HG02759 (cell line): ENCODE results near the gene BMPR1B.
"Not testable (repeated sequence)": the region's sequence is repeated elsewhere in the genome, so short reads cannot be mapped to it uniquely, and the experiment has no call there.

Experiments used
- ATAC-seq: cut with Tn5 transposase; IDR thresholded peaks from one replicate; pipeline ENCODE4 v1.9.1; 2021; ENCODE audit warnings: mild to moderate bottlenecking, moderate library complexity; ENCODE audit not compliant: unreplicated experiment

Gene BMPR1B

DNA sequence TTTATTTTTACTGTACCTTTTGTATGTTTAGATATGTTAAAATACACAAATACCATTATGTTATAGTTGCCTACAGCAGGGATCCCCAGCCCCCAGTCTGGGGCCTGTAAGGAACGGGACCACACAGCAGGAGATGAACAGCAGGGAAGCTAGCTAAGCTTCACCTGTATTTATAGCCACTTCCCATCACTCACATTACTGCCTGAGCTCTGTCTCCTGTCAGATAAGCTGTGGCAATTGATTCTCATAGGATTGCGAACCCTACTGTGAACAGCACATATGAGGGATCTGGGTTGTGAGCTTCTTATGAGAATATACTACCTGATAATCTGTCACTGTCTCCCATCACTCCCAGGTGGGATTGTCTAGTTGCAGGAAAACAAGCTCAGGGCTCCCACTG lies 73.9 kb downstream of the BMPR1B start:
- ATAC-seq: no peak

GRCh38 chr4:94832329-94832728 lies 74.6 kb downstream of the BMPR1B start:
- not testable (repeated sequence) for ATAC-seq

GRCh38 chr4:94833394-94833793 lies 75.6 kb downstream of the BMPR1B start:
- no peak for ATAC-seq

- ATAC-seq: no peak
These were observed 76.7 kb downstream of the BMPR1B start for GRCh38 chr4:94834501-94834900.

DNA sequence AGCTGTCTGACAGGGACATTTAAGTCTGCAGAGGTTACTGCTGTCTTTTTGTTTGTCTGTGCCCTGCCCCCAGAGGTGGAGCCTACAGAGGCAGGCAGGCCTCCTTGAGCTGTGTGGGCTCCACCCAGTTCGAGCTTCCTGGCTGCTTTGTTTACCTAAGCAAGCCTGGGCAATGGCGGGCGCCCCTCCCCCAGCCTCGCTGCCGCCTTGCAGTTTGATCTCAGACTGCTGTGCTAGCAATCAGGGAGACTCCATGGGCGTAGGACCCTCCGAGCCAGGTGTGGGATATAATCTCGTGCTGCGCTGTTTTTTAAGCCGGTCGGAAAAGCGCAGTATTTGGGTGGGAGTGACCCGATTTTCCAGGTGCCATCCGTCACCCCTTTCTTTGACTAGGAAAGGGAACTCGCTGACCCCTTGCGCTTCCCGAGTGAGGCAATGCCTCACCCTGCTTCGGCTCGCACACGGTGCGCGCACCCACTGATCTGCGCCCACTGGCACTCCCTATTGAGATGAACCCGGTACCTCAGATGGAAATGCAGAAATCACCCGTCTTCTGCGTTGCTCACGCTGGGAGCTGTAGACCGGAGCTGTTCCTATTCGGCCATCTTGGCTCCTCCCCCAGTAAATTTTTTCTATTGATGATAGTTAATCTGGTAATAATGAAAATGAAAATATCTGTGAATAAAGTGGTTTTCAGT lies 83.6 kb downstream of the BMPR1B start:
- not testable (repeated sequence) for ATAC-seq

DNA sequence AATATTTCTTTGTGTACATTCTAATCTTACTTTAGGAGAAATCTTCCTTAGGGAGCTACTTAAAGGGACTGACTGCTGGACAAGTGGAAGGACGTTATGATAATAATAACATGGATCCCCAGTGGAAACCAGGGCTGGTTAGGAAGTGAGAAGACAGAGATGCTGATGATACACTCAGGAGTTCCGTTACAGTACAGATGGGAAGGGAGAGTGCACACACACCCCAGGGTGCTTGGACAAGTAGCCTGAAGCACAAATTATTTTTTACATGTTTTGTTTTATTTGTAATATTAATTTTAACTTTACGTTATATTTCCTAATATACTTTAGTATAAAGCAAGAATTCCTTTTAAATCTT lies 84.1 kb downstream of the BMPR1B start:
- no peak for ATAC-seq

GRCh38 chr4:94843216-94843615 lies 85.5 kb downstream of the BMPR1B start:
- ATAC-seq: no peak

DNA sequence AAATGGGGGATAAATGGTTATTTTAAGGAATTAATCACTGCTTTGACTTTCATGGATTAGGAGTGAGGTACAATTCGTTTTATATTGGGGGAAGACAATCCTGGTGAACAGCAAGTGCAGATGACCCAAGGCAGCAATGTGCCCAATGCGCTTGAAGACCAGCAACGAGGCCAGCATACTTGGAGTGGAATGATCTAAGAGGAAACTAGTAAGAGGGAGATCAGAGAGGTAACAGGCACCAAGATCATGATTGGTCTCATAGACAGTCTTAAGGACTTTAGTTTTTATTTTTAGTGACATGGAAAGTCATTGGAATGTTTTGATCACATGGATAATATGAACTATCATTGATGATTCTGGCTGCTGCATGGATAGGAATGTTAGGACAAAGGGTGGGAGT lies 90.6 kb downstream of the BMPR1B start:
- ATAC-seq: no peak

GRCh38 chr4:94849901-94850300 lies 92.1 kb downstream of the BMPR1B start:
- no peak for ATAC-seq

GRCh38 chr4:94852616-94853015 lies 94.9 kb downstream of the BMPR1B start:
- no peak for ATAC-seq

GRCh38 chr4:94856030-94856429 lies 98.3 kb downstream of the BMPR1B start:
- no peak for ATAC-seq

- ATAC-seq: no peak
These were observed 112.4 kb downstream of the BMPR1B start for GRCh38 chr4:94870146-94870545.

DNA sequence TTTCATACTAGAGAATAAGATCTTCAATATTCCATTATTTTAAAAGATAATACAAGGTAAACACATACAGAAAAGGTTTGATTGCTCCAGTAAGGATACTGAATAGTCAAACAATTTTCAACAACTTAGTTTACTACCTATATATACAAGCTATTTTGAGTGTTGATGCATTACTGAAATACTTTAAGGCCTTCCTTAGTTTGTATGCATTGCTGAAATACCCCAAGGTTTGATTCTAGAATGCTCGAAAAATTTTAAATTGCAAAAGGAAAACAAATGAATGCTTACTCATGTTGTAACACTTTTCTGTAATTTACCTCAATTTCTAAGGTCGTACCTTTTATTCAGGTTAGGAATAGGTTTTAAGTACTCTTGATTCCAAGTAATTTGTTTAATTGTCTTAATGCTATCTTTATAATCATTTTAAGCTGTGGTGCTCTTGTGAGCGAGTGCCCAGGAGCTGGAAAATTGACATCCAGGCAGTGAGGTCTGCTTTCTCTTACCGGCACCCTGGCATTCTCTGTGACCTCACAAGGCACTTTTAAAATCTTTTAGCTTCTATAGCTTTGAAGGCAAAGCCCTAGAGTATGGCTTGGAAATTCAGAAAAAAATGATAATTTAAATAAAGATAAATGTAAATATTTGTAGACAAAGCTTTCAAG lies 114.0 kb downstream of the BMPR1B start:
- ATAC-seq: no peak

DNA sequence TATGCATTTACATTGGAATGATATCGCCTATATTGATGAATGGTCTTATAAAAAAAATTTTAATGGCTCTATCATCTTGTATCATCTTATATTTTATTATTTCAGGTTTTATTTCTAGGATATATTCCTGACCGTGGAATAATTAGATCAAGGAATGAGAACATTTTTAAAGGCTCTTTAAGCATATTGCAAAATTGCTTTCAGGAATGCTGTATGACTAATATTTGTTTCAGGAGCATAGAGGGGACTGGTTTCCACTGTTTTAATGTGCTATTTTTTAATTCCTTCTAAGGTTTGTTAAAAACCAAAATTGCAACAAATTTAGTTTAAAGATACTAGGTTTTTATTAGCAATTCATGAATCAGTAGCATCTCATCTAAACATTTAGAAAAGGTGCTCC lies 120.2 kb downstream of the BMPR1B start:
- no peak for ATAC-seq

DNA sequence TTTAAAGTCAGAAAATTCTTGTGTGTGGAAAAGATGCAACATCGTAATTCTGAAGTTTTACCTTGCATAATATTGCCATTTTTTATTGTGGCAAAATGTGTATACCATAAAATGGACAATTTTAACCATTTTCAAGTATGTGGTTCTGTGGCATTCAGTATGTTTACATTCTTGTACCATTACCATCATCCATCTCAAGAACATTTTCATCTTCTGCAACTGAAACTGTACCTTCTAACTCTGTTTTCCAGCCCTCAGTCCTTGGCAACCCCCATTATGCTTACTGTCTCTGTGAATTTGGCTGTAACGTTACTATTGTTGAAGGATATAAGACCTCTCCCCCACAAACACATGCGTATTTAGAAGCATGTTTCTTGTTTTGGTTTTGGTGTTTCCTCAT lies 123.2 kb downstream of the BMPR1B start:
- no peak for ATAC-seq

DNA sequence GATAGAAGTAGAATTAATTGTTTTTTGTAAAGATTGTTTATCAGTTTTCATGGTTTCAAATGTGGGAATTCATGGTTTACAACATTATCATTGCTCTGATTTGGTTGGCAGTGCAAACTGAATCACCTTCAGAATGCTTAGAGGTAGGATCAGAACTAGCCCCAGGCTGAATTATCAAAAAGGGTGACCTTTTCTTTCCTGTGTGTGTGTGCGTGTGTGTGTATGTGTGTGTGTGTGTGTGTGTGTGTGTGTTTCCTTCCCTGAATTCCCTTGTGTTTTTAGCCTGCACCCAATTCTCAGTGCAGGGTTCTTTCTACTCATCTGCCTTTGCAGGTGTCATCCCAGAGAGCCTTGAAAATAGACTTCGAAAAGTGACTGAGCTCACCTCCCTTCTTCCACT lies 125.0 kb downstream of the BMPR1B start:
- no peak for ATAC-seq

GRCh38 chr4:94887027-94887426 lies 129.3 kb downstream of the BMPR1B start:
- no peak for ATAC-seq

- no peak for ATAC-seq
These were observed 131.8 kb downstream of the BMPR1B start for GRCh38 chr4:94889523-94889922.

GRCh38 chr4:94889946-94890345 lies 132.2 kb downstream of the BMPR1B start:
- no peak for ATAC-seq

GRCh38 chr4:94890579-94890978 lies 132.8 kb downstream of the BMPR1B start:
- ATAC-seq: no peak

GRCh38 chr4:94892051-94892450 lies 134.3 kb downstream of the BMPR1B start:
- no peak for ATAC-seq

DNA sequence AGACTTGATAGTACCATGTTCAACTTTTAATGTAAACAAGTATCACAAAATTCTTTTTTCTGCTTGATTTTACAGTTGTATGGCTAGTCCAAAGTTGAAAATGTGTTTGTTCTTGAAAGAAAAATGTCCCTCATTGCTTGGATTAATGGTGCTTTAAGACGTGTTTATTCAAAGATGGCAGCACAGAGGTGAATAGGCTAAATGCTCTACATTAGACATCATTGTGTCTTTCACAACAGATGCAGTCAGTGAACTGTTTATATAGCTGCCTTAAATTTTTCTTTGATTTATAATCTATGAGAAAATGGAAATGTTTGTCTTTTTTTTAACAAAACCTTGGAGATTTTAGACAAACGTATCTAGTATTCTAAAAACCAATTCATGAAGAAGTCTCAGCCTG lies 137.3 kb downstream of the BMPR1B start:
- ATAC-seq: no peak

DNA sequence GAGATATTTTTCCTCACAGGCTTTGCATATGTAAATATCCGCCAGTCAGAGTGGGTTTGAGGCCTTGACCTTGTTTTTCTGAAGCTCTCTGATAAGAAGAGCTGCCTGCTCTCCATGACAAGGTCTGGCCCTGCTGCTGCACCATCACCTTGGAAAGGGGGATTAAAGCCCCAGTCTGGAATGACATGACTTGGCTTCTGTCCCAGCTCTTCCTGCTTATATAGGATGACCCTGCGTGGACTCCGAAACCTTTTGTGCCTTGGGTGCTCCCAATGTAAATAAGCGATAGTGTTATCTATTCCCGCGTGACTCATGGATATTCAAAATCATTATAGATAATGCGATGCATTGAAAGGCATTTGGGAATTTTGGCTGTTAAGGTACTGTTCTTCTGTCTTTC lies 139.3 kb downstream of the BMPR1B start:
- no peak for ATAC-seq
